Measurements from ENCODE around the gene ARL2.

Gene ARL2

DNA sequence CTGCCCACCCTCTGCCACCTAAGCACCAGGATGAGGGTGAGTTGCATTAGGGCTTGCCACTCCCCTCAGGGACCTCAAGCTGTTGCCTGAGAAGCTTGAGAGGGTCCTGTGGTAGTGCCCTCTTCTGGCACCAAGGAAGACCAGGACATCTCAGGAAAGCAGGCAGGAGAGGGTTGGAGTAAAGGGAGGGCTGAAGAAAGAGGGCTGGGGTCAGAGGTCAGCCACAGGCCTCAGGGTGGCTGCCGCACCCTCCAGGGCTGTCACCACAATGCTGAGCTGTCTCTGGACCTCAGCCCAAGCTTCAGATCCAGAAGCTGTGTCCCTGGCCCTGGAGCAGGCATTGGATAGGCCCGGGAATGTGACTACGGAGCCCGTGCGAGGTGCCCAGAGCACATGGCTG, 31.1 kb downstream of the ARL2 start:
- DNase-seq (ENCODE audit: low read depth in 3 of 3, low spot score in 1 of 3) = no peak

- DNase-seq (ENCODE audit: low read depth in 3 of 3, low spot score in 1 of 3) = no peak
Measured at GRCh38 chr11:65045728-65046127, 31.8 kb downstream of the ARL2 start.

- DNase-seq (ENCODE audit: low read depth in 3 of 3, low spot score in 1 of 3) = peak in 1 of 3 donors; percentile 25
Measured at GRCh38 chr11:65047581-65048422, 33.8 kb downstream of the ARL2 start.

DNA sequence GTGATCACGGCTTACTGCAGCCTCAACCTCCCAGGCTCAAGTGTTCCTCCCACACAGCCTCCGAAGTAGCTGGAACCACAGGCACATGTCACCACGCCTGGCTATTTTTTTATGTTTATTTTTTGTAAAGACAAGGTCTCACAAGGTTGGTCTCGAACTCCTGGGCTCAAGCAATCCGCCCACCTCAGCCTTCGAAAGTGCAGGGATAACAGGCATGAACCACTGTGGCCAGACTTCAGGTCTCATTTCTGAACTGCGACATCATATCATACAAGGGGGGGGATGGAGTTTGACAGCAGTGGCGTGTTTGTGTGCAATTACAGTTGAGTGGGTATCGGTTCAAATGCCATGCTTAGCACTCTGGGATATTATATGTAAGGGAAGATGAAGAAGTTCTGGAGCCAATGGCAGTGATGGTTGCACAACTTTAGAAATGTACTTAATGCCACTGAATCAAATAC, 37.5 kb downstream of the ARL2 start:
- DNase-seq (ENCODE audit: low read depth in 3 of 3, low spot score in 1 of 3) = no peak

- DNase-seq (ENCODE audit: low read depth in 3 of 3, low spot score in 1 of 3) = no peak
Measured at GRCh38 chr11:65053827-65054508, 40.0 kb downstream of the ARL2 start.

DNA sequence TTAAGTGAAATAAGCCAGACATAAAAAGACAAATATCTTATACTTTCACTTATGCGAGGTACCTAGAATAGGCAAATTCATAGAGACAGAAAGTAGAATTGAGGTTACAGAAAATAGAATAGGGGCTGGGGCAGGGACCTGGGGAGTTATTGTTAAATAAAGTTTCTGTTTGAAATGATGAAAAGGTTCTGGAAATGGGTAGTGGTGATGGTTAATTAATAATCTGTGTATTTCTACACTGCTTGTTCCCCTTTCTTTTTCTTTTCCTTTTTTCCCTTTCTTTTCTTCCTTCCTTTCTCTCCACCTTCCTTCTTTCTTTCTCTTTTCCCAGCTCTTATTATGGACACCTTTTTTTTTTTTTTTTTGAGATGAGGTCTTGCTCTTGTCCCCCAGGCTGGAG, 41.6 kb downstream of the ARL2 start:
- no peak for DNase-seq (ENCODE audit: low read depth in 3 of 3, low spot score in 1 of 3)

- no peak for DNase-seq (ENCODE audit: low read depth in 3 of 3, low spot score in 1 of 3)
Measured at GRCh38 chr11:65056999-65057398, 43.0 kb downstream of the ARL2 start.

DNA sequence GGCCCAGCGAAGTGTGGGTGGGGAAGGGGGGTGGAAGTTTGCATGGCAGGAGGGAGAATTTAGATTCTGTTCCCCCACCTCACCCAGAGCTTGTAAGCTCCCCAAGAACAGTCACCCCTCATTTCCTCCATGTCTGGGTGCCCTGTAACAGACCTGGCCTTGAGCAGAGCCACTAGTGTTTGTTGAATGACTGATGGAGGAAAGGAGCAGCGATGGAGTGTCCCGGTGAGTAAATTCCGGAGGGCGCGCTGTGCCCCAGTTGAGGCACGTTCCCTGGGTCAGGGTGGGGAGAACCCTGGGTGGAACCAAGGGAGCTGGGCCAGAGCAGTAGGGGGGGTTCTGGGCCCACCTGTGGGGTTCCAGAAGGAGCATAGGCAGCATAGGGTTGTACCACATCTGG, 43.6 kb downstream of the ARL2 start:
- DNase-seq (ENCODE audit: low read depth in 3 of 3, low spot score in 1 of 3) = no peak

GRCh38 chr11:65058012-65058411, 44.1 kb downstream of the ARL2 start:
- no peak for DNase-seq (ENCODE audit: low read depth in 3 of 3, low spot score in 1 of 3)

GRCh38 chr11:65058419-65059054, 44.6 kb downstream of the ARL2 start, which contains the start of gene NAALADL1:
Gene NAALADL1 (minus strand): TSS chr11:65058553. CDS start chr11:65058521, 32 bp downstream.
- no peak for DNase-seq (ENCODE audit: low read depth in 3 of 3, low spot score in 1 of 3)

DNA sequence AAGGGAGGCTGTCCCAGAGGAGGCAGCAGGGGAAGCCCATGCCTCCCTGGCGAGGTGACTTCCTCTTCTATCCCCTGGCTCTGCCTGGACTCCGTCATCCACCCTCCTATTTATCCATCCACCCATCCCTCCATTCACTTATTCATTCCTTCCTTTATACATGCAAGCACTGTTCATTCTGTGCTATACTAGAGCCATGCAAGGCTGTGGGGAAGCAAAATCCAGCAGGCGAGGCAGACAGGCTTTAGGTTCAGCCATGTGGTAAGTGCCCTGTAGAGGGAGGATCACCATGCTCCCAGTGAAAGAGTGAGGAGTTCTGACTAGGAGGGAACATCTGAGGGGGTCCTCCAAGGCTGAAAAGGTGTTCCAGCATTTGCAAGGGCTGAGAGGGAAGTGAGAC, 45.6 kb downstream of the ARL2 start:
- DNase-seq (ENCODE audit: low read depth in 3 of 3, low spot score in 1 of 3) = no peak

DNA sequence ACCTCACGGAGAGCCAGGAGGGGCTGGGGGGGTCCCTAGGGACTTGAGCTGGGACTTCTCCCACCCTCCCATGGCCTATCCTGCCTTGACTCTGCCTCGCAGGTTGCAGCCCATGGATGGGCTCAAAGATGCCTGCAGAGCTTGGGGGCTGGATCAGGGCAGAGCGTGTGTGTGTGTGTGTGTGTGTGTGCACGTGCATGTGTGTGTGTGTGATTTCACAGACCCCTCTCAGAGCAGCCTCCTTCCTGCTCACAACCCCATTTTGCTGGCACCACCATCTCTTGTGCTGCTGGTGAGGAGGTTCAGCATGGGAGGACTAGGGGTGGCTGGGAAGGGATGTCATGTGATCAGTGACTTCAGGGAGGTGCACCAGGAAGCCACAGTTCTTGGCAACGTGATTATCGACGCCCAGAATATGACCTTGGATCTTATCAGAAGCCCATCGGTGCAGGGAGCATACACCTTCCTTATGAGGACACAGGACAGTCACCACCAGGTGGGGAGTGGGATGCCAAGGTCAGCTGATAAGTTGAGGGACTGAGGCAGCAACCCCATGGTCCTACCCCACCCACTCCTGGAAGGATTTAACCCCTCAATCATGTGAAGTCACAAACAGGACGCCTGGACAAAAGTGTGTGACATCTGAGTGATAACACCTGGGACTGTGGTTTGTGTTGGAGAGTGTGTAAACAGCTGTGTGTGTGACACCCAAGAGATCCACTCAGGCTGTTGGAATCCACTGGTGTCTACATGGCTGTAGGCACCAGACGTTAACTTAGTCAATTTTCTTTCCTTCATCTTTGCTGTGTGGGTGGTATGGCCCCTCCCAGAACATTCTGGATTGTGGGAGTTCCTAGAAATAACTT, 46.2 kb downstream of the ARL2 start:
- DNase-seq (ENCODE audit: low read depth in 3 of 3, low spot score in 1 of 3) = no peak

DNA sequence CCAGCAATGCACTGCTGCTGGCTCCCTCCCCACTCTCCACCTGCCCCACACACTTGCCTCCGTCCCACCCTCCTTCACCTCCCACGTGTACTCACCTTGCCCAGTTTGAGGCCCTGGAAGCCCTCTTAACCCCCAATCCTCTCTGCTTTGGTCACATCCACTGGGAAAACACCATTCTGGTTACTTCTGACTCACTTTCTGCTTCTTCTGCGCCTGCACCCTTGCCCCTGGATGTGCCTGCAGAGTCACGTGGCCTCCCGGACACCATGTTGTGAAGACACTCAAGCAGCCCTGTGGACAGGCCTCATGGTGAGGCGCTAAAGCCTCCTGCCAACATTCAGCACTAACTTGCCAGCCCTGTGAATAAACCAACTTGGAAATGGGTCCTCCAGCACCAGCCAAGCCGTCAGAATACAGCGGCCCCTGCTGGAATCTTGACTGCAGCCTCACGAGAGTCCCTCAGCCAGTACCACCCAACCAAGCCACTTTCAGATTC, 47.0 kb downstream of the ARL2 start:
- DNase-seq (ENCODE audit: low read depth in 3 of 3, low spot score in 1 of 3) = no peak

- no peak for DNase-seq (ENCODE audit: low read depth in 3 of 3, low spot score in 1 of 3)
Measured at GRCh38 chr11:65063532-65063931, 49.6 kb downstream of the ARL2 start.

DNA sequence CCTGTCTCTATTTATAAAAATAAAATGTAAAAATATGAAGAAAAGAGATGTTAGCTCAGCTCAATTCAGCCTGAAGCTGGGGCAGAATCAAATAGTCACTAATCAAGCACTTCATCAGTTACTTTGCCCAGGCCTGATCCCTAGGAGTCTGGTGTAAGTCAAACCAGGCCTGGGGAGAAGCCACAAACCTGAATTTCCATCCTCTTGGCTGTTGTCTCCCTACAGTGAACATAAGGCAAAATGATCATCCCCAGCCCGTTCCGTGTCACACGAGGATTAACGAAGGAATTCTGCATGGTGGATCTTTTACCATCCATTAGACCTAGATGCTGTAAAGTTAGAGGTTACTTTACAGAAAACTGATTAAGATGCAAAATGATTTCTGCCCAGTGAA, 50.9 kb downstream of the ARL2 start:
- DNase-seq (ENCODE audit: low read depth in 3 of 3, low spot score in 1 of 3) = no peak

GRCh38 chr11:65065851-65066250, 51.9 kb downstream of the ARL2 start:
- DNase-seq (ENCODE audit: low read depth in 3 of 3, low spot score in 1 of 3) = no peak

DNA sequence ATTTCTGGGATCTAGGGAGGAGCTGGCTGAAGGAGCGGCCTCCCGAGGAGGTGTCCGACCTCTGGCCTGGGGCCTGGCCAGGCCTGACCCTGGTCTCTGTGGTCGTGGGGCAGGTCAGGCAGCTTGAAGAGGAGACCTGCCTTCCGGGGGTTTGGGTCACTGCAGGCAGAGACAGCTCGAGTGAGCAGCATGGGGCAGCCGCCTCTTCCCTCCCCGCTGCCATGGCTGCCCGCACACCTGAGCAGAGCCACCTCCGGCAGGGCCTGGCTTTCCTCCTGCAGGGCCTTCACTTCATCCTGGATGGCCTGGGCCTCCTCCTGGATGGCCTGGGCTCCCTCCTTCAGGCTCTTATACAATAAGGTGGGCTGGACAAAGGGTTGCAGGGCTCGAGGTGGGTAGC, 52.4 kb downstream of the ARL2 start:
- DNase-seq (ENCODE audit: low read depth in 3 of 3, low spot score in 1 of 3) = no peak

GRCh38 chr11:65066805-65067291, 52.9 kb downstream of the ARL2 start:
- DNase-seq (ENCODE audit: low read depth in 3 of 3, low spot score in 1 of 3) = no peak

DNA sequence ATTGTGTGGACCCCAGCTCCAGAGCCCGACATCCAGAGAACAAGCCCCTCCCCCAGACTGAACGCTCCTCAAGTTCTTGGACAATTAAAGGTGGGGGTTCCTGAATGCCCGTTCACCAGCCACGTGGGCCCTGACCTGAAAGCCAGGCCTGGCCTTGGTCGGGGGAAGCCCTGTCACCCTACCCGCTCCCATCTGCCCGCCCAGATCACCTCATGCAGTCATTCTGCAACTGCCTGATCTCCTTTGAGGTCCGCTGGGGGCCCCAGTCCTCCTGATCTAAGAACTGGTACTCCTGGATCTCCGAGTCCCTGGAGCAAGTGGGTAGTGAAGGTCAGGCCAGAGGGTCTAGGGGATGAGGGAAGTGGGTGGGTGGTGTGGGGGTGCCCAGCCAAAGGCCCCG, 53.5 kb downstream of the ARL2 start:
- DNase-seq (ENCODE audit: low read depth in 3 of 3, low spot score in 1 of 3) = no peak

GRCh38 chr11:65069217-65069616, 55.3 kb downstream of the ARL2 start:
- no peak for DNase-seq (ENCODE audit: low read depth in 3 of 3, low spot score in 1 of 3)

Data from stimulated activated CD4-positive, alpha-beta T cell treated with anti-CD3 and anti-CD28 coated beads, TNF-alpha, amount 100 ng/mL, for 1 hour (primary cell).